ENCODE results near the gene MIB2.

MIB2 gene

GRCh38 chr1:1598051-1598719 is 17.1 kb upstream of the MIB2 start:
- in situ Hi-C loops (cut with MboI; ENCODE audit: low sequenced_read_pairs) = no loop called here

- in situ Hi-C loops (cut with MboI; ENCODE audit: low sequenced_read_pairs) = no loop called here
Measured at GRCh38 chr1:1598720-1599029, 16.6 kb upstream of the MIB2 start.

GRCh38 chr1:1599030-1599934 is 16.0 kb upstream of the MIB2 start:
- in situ Hi-C loops (cut with MboI; ENCODE audit: low sequenced_read_pairs) = no loop called here

DNA sequence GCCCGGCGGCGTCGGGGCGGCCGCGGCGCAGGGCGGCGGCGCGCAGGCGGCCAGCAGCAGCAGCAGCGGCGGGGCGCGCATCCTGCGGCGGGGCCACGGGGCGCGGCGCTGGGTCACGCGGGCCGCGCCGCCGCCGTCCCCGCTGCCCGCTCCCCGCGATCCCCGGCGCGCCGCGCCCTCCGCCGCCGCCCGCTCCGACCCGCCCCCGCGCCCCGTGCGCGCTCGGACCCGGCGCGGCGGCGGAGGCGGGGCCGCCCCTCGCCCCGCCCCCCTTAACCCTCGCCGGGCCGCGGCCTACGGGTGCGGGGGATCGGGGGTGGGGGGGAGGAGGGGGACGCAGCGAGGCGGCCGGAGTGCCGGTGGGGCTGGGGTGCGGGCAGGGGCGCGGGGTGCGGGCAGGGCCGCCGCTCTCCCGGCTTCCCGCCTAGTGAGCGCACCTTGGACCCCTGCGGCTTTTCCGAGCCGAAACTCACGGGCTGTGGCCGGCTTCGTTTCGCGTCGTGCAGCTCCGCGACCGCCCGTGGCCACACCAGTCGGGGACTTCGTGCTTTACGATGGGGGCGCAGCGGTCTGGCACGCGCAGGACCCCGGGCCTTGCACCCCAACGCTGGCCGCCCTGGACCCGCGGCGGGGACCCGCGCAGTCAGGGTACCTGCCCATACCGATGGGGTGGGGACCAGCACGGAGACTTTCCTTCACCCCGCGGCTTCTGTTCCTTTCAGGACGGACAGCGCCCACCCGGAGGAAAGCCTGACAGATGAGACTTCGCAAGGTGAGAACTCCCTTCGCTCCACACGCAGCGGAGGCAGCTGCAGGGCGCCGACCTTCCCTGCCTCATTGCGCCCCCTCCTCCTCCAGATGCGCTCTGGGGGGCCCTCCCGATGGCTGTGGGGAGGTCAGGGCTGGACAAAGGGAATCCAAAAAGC is 15.1 kb upstream of the MIB2 start, which contains the start of gene FNDC10:
FNDC10 (minus strand) TSS at position 201 of the 926 bp plus-strand sequence; CDS start at position 81, 120 bp downstream.
- in situ Hi-C loops (cut with MboI; ENCODE audit: low sequenced_read_pairs) = no loop called here

DNA sequence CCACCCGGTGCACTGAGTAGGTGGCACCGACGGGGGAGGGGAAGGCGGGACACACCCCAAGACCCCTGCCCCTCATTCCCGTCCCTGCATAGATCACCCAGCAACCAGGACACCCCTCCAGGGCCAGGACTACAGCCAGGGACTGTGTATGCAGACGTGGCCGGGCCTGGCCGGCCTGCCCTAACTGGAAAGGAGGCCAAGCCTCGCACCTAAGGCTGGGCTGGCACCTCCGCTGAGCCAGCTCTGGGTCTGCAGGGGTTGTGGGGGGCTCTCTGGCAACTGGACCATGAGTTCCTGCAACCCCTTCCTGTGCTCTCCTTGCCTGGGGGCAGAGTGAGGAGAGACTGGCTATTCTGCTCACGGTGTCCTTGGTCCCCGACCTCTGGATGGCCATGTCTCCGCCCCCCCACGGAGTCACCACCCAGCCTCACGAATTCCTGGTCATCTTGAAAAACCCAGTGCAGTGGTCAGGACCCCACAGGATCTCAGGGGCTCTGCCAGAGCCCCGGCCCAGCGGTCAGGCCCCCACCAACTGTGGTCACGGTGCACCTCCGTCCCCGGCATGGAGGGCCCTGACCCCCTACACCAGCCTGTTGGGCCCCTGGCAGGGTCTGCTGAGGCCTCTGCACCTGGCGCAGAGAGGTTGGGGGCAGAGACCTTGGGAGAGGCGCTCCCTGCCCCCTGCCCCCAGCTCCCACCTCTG is 14.3 kb upstream of the MIB2 start:
- in situ Hi-C loops (cut with MboI; ENCODE audit: low sequenced_read_pairs) = no loop called here

DNA sequence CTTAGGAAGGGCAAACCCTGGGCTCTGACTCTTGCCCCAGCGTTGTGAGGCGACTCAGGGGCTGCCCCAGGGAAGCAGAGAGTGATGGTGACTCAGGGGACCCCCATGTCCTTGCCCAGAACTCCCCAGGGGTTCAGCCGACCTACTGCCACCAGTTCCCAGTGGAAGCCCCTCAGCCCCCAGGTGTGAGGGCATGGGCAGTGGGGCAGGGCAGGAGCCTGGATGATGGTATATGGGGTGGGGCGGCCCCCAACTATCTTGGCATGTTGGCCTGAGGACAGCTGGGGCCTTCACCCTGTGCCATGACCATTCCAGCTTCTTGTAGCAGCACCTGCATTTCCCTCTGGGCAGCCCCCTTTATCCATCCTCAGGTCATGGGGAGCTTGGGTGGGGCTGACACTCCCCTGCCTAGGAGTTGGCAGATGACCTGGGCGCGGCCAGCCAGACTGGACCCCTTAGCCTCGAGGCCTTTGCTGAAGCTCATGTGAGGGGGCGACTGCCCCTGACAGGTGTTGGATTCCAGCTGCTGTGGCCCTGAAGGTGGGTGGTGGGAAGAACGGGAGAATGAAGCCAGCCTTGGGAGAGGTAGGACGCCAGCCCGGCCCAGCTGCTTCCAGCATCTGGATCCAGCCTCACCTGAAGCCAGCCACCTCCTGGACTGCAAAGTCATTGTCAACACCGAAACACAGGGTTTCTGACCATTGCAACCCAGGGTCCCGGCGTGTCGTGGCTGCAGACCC is 13.6 kb upstream of the MIB2 start:
- in situ Hi-C loops (cut with MboI; ENCODE audit: low sequenced_read_pairs) = no loop called here

GRCh38 chr1:1602304-1602967 is 12.9 kb upstream of the MIB2 start:
- in situ Hi-C loops (cut with MboI; ENCODE audit: low sequenced_read_pairs) = no loop called here

- in situ Hi-C loops (cut with MboI; ENCODE audit: low sequenced_read_pairs) = no loop called here
Measured at GRCh38 chr1:1602968-1603506, 12.3 kb upstream of the MIB2 start.

DNA sequence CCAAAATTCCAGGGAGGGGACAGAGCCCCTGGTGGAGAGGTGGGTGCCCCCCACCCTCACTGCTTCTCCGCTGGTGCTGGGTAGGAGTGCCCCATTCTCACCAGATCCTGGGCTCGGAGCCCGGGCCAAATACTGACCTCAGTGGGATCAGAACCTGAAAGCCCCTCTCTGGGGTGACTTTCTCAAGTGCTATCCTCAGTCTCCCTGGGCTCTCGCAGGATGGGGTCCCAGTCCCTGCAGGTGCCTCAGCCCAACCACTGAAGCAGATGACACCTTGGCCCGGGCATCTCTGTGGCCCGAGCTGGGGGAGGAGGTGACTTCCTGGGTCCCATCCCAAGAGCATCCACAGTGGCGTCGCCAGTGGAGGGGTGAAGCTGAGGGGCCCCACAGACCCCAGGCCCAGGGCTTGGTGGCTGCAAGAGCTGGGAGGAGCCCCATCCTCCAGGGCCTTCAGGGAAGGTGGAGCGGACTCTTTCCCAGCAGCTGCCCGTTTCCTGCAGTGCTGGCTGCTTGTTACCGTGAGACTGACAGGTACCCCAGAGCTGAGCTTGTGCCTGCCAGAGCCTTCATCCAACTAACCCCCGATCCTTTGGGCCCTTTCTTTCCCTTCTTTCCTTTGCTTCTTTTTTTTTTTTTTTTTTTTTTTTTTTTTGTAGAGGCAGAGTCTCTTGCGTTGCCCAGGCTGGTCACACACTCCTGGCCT is 11.5 kb upstream of the MIB2 start:
- in situ Hi-C loops (cut with MboI; ENCODE audit: low sequenced_read_pairs) = no loop called here

- in situ Hi-C loops (cut with MboI; ENCODE audit: low sequenced_read_pairs) = no loop called here
Measured at GRCh38 chr1:1604374-1605033, 10.8 kb upstream of the MIB2 start.

- in situ Hi-C loops (cut with MboI; ENCODE audit: low sequenced_read_pairs) = no loop called here
Measured at GRCh38 chr1:1605034-1605591, 10.2 kb upstream of the MIB2 start.

DNA sequence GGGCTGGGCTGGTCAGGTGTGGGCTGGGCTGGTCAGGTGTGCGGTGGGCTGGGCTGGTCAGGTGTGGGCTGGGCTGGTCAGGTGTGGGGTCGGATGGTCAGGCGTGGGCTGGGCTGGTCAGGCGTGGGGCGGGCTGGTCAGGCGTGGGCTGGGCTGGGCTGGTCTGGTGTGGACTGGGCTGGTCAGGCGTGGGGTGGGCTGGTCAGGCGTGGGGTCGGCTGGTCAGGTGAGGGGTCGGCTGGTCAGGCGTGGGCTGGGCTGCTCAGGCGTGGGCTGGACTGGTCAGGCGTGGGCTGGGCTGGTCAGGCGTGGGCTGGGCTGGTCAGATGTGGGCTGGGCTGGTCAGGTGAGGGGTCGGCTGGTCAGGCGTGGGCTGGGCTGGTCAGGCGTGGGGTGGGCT is 9.6 kb upstream of the MIB2 start:
- in situ Hi-C loops (cut with MboI; ENCODE audit: low sequenced_read_pairs) = no loop called here

DNA sequence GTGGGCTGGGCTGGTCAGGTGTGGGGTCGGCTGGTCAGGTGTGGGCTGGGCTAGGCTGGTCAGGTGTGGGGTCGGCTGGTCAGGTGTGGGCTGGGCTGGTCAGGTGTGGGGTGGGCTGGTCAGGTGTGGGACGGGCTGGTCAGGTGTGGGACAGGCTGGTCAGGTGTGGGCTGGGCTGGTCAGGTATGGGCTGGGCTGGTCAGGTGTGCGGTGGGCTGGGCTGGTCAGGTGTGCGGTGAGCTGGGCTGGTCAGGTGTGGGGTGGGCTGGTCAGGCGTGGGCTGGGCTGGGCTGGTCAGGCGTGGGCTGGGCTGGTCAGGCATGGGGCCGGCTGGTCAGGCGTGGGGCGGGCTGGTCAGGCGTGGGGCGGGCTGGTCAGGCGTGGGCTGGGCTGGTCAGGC is 9.1 kb upstream of the MIB2 start:
- in situ Hi-C loops (cut with MboI; ENCODE audit: low sequenced_read_pairs) = no loop called here

- in situ Hi-C loops (cut with MboI; ENCODE audit: low sequenced_read_pairs) = no loop called here
Measured at GRCh38 chr1:1609822-1610485, 5.3 kb upstream of the MIB2 start.

DNA sequence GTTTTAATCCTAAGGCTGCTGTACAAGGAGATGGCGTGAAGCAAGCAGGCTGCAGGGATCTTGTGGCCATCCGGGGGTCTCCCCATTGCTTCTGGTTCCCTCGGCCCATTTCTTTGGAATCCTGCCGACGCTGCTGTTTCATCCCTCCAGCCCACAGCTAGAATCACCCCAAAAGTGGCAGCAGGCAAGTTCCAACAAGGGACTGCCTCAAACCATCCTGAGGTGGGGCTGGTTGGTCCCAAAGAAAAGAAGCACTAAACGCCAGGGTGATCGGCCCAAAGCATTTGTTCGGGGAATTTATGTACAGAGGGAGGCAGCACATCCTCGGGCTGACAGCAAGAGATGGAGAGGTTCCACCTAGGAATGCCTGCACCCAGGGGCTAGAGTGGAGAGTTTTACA is 4.5 kb upstream of the MIB2 start:
- in situ Hi-C loops (cut with MboI; ENCODE audit: low sequenced_read_pairs) = no loop called here

DNA sequence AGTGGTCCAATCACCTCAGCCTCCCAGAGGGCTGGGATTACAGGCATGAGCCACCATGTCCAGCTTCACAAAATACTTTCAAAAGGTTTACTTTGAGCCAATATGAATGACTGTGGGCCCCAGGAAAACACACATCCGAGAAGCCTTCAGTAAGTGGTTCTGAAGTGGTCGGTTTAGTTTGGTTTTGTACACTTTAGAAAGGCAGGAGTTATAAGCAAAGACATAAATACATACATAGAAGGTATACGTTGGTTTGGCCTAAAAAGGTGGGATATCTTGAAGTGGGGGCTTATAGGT is 3.2 kb upstream of the MIB2 start:
- in situ Hi-C loops (cut with MboI; ENCODE audit: low sequenced_read_pairs) = no loop called here

DNA sequence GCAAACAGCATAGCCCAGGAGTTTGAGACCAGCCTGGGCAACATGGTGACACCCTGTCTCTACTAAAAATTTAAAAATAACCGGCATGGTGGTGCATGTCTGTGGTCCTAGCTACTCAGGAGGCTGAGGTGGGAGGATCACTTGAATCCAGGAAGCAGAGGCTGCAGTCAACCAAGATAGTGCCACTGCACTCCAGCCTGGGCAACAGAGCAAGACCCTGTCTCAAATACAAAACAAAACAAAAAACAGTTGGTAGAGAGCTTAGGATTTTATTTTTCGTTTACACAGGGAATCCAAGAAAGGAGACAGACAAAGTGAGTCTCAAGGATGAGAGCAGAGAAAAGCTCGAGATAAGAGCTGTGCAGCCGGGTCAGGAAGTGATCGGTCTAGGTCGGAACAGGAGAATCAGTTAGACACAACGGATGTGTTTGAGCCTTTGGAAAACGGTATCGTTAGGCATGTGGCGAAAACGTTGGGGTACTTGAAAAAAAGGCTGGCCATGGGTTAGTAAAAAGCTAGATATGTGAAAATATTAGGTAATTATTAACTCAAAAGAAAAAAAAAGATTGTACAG is 1.7 kb upstream of the MIB2 start:
- in situ Hi-C loops (cut with MboI; ENCODE audit: low sequenced_read_pairs) = no loop called here

Measured in HL-60/S4 treated with phorbol 12-myristate 13-acetate at 8.2 ng/mL for 4 days and 3 days (cell line).